ENCODE results near the gene FAAP20. TPM values are rescaled to one million over a fixed set of nuclear protein-coding genes. Genes with fewer than 3 reads are reported as not detected.

The FAAP20 gene
- total and polyA plus RNA-seq, 2 experiments from 2014 or later = 79.1 to 167 TPM

DNA sequence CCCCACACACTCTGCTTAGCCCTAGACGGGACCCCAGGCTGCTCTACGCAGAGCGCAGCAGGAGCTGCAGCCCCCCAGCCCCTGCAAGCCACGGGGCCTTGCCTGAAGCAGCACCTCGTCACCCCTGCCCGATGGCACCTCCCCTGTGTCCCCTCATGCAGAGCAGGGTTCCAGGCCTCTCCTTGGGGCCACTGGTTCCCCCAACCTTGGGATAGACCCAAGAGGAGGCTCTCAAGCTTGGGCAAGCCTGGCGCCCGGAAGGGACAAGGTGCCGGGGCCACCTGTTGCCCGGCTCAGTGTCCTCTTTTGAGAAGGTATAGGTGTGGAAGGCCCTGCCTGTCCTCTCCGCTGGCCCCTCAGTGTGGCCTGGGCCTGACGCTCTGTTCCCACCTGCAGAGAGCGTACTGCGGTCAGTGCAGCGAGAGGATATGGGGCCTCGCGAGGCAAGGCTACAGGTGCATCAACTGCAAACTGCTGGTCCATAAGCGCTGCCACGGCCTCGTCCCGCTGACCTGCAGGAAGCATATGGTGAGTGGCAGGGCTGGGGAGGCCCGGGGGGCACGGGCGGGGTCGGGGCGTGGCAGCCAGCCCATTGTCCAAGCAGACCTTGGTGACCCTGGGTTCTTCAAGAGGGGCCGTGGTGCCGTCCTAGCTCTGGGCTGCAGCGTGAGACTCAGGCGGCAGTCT lies 50.6 kb downstream of the FAAP20 start (continued):
- TF ChIP-seq, protein P1, sequence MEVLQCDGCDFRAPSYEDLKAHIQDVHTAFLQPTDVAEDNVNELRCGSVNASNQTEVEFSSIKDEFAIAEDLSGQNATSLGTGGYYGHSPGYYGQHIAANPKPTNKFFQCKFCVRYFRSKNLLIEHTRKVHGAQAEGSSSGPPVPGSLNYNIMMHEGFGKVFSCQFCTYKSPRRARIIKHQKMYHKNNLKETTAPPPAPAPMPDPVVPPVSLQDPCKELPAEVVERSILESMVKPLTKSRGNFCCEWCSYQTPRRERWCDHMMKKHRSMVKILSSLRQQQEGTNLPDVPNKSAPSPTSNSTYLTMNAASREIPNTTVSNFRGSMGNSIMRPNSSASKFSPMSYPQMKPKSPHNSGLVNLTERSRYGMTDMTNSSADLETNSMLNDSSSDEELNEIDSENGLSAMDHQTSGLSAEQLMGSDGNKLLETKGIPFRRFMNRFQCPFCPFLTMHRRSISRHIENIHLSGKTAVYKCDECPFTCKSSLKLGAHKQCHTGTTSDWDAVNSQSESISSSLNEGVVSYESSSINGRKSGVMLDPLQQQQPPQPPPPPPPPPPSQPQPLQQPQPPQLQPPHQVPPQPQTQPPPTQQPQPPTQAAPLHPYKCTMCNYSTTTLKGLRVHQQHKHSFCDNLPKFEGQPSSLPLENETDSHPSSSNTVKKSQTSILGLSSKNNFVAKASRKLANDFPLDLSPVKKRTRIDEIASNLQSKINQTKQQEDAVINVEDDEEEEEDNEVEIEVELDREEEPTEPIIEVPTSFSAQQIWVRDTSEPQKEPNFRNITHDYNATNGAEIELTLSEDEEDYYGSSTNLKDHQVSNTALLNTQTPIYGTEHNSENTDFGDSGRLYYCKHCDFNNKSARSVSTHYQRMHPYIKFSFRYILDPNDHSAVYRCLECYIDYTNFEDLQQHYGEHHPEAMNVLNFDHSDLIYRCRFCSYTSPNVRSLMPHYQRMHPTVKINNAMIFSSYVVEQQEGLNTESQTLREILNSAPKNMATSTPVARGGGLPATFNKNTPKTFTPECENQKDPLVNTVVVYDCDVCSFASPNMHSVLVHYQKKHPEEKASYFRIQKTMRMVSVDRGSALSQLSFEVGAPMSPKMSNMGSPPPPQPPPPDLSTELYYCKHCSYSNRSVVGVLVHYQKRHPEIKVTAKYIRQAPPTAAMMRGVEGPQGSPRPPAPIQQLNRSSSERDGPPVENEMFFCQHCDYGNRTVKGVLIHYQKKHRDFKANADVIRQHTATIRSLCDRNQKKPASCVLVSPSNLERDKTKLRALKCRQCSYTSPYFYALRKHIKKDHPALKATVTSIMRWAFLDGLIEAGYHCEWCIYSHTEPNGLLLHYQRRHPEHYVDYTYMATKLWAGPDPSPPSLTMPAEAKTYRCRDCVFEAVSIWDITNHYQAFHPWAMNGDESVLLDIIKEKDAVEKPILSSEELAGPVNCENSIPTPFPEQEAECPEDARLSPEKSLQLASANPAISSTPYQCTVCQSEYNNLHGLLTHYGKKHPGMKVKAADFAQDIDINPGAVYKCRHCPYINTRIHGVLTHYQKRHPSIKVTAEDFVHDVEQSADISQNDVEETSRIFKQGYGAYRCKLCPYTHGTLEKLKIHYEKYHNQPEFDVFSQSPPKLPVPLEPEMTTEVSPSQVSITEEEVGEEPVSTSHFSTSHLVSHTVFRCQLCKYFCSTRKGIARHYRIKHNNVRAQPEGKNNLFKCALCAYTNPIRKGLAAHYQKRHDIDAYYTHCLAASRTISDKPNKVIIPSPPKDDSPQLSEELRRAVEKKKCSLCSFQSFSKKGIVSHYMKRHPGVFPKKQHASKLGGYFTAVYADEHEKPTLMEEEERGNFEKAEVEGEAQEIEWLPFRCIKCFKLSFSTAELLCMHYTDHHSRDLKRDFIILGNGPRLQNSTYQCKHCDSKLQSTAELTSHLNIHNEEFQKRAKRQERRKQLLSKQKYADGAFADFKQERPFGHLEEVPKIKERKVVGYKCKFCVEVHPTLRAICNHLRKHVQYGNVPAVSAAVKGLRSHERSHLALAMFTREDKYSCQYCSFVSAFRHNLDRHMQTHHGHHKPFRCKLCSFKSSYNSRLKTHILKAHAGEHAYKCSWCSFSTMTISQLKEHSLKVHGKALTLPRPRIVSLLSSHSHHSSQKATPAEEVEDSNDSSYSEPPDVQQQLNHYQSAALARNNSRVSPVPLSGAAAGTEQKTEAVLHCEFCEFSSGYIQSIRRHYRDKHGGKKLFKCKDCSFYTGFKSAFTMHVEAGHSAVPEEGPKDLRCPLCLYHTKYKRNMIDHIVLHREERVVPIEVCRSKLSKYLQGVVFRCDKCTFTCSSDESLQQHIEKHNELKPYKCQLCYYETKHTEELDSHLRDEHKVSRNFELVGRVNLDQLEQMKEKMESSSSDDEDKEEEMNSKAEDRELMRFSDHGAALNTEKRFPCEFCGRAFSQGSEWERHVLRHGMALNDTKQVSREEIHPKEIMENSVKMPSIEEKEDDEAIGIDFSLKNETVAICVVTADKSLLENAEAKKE (CRISPR knock-in tag; IDR thresholded peaks at IDR 0.05) = no peak
- TF ChIP-seq EZH2 (IDR thresholded peaks at IDR 0.05; ENCODE audit: low read depth, unreplicated experiment) (no peak), POLR2AphosphoS5 (IDR thresholded peaks at IDR 0.05; ENCODE audit: low read depth) (no peak), CREB1 (CRISPR knock-in tag; IDR thresholded peaks at IDR 0.05; ENCODE audit: low read depth) (no peak), EZH2phosphoT487 (IDR thresholded peaks at IDR 0.05; ENCODE audit: unreplicated experiment) (no peak), ZNF331 (CRISPR knock-in tag; IDR thresholded peaks at IDR 0.05; ENCODE audit: low read depth) (no peak), NANOG (IDR thresholded peaks at IDR 0.05; ENCODE audit: borderline replicate concordance) (no peak), CTCF (conservative IDR thresholded peaks at IDR 0.05; ENCODE audit: low read depth in 2 of 2) (no peak), JUNB (IDR thresholded peaks at IDR 0.05; ENCODE audit: unreplicated experiment) (no peak), STAT1 (IDR thresholded peaks at IDR 0.05; ENCODE audit: unreplicated experiment) (no peak)
